HCT116 (cell line): Measurements from ENCODE around the gene MOG. TPM values are rescaled to one million over a fixed set of nuclear protein-coding genes. Genes with fewer than 3 reads are reported as not detected.

ENCODE experiments used
- ATAC-seq: fragments of 200-7000 bp; cut with Tn5 transposase; 2 replicates; pipeline ENCODE4 v1.9.1; 2020; ENCODE audit warnings: mild to moderate bottlenecking, moderate library complexity
- BruUV-seq: library from RNA; stranded (reverse); fragments of 400-500 nt; replicated peaks from 2 replicates; lab custom pipeline; 2021; lab: Mats Ljungman, UMichigan
- CTCF ChIA-PET: fragments of 300-600 bp; sonication (Branson Sonifier 250); formaldehyde crosslinking; loops from one replicate; lab custom pipeline; 2021; ENCODE audit warnings: antibody characterized with exemption; lab: Charles Lee
- POLR2A ChIA-PET: fragments of 300-600, 350-600 bp; sonication (Branson Sonifier 250); formaldehyde crosslinking; loops from one replicate; lab custom pipeline; 2021; ENCODE audit warnings: antibody characterized with exemption; lab: Charles Lee
- RAD21 ChIA-PET, 2 experiments: fragments of 300-600 bp; sonication (Branson Sonifier 250); formaldehyde crosslinking; loops; one replicate each; lab custom pipeline; 2023; ENCODE audit warnings: low total read pairs in 2 of 2; ENCODE audit not compliant: uncharacterized antibody in 2 of 2, unreplicated experiment in 2 of 2, low non-redundant PET in 1 of 2; lab: Charles Lee
- DNase-seq: peaks from one replicate; pipeline ENCODE4 v3.0.0-alpha.2; 2010; ENCODE audit warnings: low read depth, low spot score
- H2AFZ ChIP-seq: fragments of 200-600 bp; shearing (Covaris generic), sonication (generic); 2 replicates; pipeline ENCODE4 v1.6.1; 2017; ENCODE audit warnings: low read depth, mixed run types, mixed read lengths, antibody characterized with exemption, low read length; ENCODE audit not compliant: poor library complexity, severe bottlenecking
- H3K27ac ChIP-seq: 2 replicates; pipeline ENCODE4 v1.5.1; 2012; ENCODE audit warnings: low read depth, low read length
- H3K27me3 ChIP-seq: fragments of 200-600 bp; sonication (generic); 2 replicates; pipeline ENCODE4 v1.6.1; 2016; ENCODE audit warnings: mixed run types, low read length, mixed read lengths; ENCODE audit not compliant: insufficient read depth
- H3K36me3 ChIP-seq, 2 experiments: fragments of 200-500 bp in 1 of 2; fragments of 200-600 bp in 1 of 2; sonication (Bioruptor generic) in 1 of 2; sonication (generic) in 1 of 2; 2 replicates each; pipeline versions ENCODE4 v1.5.1 to v1.6.1; 2014 to 2016; ENCODE audit warnings: low read length in 2 of 2, inconsistent platforms in 1 of 2, mixed read lengths in 1 of 2, mixed run types in 1 of 2; ENCODE audit not compliant: insufficient read depth in 2 of 2, control insufficient read depth in 1 of 2
- H3K4me1 ChIP-seq, 2 experiments: fragments of 200-600 bp in 1 of 2; sonication (generic) in 1 of 2; 2 replicates each; pipeline versions ENCODE4 v1.5.1 to v1.6.1; 2012 to 2017; ENCODE audit warnings: low read length in 2 of 2, inconsistent platforms in 1 of 2, mild to moderate bottlenecking in 1 of 2, mixed read lengths in 1 of 2, mixed run types in 1 of 2, moderate library complexity in 1 of 2; ENCODE audit not compliant: insufficient read depth in 2 of 2, control insufficient read depth in 1 of 2
- H3K4me2 ChIP-seq: fragments of 200-600 bp; sonication (generic); 2 replicates; pipeline ENCODE4 v1.6.1; 2017; ENCODE audit warnings: mixed run types, low read length, mixed read lengths
- H3K4me3 ChIP-seq, 2 experiments: fragments of 200-600 bp in 1 of 2; sonication (generic) in 1 of 2; replicated peaks in 1 of 2; 2 replicates each; pipeline ENCODE4 v1.5.1; 2011 to 2016; ENCODE audit warnings: low read length in 2 of 2, control low read depth in 1 of 2, low read depth in 1 of 2, mild to moderate bottlenecking in 1 of 2, mixed read lengths in 1 of 2, mixed run types in 1 of 2
- H3K79me2 ChIP-seq: fragments of 200-600 bp; sonication (generic); 2 replicates; pipeline ENCODE4 v1.6.1; 2017; ENCODE audit warnings: mild to moderate bottlenecking, mixed run types, low read length, moderate library complexity, mixed read lengths; ENCODE audit not compliant: insufficient read depth
- H3K9ac ChIP-seq: fragments of 200-600 bp; sonication (generic); 2 replicates; pipeline ENCODE4 v1.6.1; 2016; ENCODE audit warnings: low read length, mixed read lengths
- H3K9me2 ChIP-seq: fragments of 200-600 bp; sonication (generic), shearing (Covaris generic); 2 replicates; pipeline ENCODE4 v1.6.1; 2017; ENCODE audit warnings: mixed run types, mild to moderate bottlenecking, moderate library complexity; ENCODE audit not compliant: insufficient read depth
- H3K9me3 ChIP-seq, 2 experiments: fragments of 200-500 bp in 1 of 2; fragments of 200-600 bp in 1 of 2; sonication (Bioruptor generic) in 1 of 2; sonication (generic) in 1 of 2; 2 replicates each; pipeline ENCODE4 v1.6.1; 2014 to 2017; ENCODE audit warnings: low read length in 2 of 2, mixed read lengths in 2 of 2, inconsistent platforms in 1 of 2, low read depth in 1 of 2, mild to moderate bottlenecking in 1 of 2, mixed run types in 1 of 2, moderate library complexity in 1 of 2; ENCODE audit not compliant: control insufficient read depth in 1 of 2, insufficient read depth in 1 of 2
- H4K20me1 ChIP-seq: fragments of 200-600 bp; sonication (generic), shearing (Covaris generic); 2 replicates; pipeline ENCODE4 v1.6.1; 2017; ENCODE audit warnings: mixed run types, mild to moderate bottlenecking, moderate library complexity; ENCODE audit not compliant: insufficient read depth
- ELF1 ChIP-seq: IDR thresholded peaks from 2 replicates; pipeline ENCODE4 v1.6.1; 2012; ENCODE audit warnings: low read depth, borderline replicate concordance
- intact Hi-C: fragments of 100-400 bp; cut with micrococcal nuclease; formaldehyde crosslinking; loops from 2 replicates; pipeline ENCODE4 v1.10.0; 2022
- total RNA-seq: library from RNA; stranded (reverse); gene quantifications from one replicate; pipeline ENCODE4 v1.2.1, GENCODE V29; 2021; ENCODE audit not compliant: unreplicated experiment
- TF ChIP-seq, protein P1 (sequence below): IDR thresholded peaks from 2 replicates; pipeline ENCODE4 v1.6.1; 2011; ENCODE audit warnings: mild to moderate bottlenecking, low read length, moderate library complexity; ENCODE audit not compliant: insufficient replicate concordance; ENCODE audit errors: extremely low read depth
- TF ChIP-seq, protein P2 (sequence below), 3 experiments: fragments of 200-600 bp in 1 of 3; sonication (generic) in 1 of 3; IDR thresholded peaks in 2 of 3; conservative IDR thresholded peaks in 1 of 3; 2 replicates each; pipeline ENCODE4 v1.5.1; 2012 to 2017; ENCODE audit warnings: low read depth in 2 of 3, low read length in 2 of 3, antibody characterized with exemption in 1 of 3, borderline replicate concordance in 1 of 3, control low read depth in 1 of 3, mild to moderate bottlenecking in 1 of 3, mixed read lengths in 1 of 3, mixed run types in 1 of 3, moderate library complexity in 1 of 3; ENCODE audit not compliant: insufficient read depth in 1 of 3

The MOG gene
- total RNA-seq, 1 experiment from 2014 or later = not detected

DNA sequence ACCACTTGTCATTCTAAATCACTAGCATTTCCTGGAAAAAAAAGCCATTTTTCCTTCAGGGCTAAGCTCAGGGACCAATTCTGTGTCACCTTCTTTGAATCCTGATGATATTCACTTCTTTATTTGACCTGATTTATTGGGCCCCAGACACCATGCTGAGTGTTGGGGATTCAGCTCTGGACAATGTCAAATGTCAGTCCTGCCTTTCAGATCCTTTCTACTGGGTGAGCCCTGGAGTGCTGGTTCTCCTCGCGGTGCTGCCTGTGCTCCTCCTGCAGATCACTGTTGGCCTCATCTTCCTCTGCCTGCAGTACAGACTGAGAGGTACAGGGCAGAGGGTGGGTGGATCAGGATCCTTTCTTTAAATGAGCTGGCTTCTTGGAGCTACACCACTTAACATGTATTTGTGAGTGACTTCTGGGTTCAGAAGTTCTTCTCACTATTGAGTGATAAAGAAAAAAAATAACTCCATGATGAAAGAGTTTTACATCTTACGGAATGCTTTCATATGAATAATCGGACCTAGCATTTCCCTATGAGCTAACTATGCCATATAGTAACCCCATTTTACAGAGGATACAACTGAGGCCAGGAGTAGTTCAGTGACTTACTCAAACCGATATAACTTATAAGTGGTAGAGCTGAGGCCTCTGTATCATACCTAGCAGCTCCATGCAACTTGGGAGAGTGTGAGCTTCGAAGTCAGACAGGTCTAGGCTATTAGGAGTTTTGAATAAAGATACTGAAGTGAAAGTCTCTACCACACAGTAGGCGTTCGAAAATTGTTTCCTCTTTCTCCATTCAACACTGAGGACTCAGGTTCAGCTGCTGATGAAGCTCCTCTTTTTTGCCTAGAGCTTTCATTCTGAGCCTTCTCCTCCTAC, 9.3 kb downstream of the MOG start:
- H3K9ac ChIP-seq = no peak overlapping the region
- H3K4me1 ChIP-seq = no peaks in the 10 kb centered on the region
- no peaks in the 10 kb centered on the region for H3K9me2 ChIP-seq
- no peak for ATAC-seq
- H3K27me3 ChIP-seq = no peaks in the 10 kb centered on the region
- BruUV-seq = no TSS peak
- ChIA-PET CTCF (interaction anchor here (0.9 to 6.9 kb wide), 3 partner anchors 12 to 30 kb away, joined by 3 to 70 read pairs (median 21); no protein-coding TSS in a partner anchor), RAD21 (no interaction called here), POLR2A (interaction anchor here (0.8 kb wide), 1 partner anchor 16 kb away, joined by 3 read pairs; no protein-coding TSS in a partner anchor)
- no peak overlapping the region for H3K4me2 ChIP-seq
- no peaks in the 10 kb centered on the region for H3K36me3 ChIP-seq
- no peak overlapping the region for H3K4me3 ChIP-seq
- H3K9me3 ChIP-seq = no peaks in the 10 kb centered on the region
- H3K79me2 ChIP-seq = no peaks in the 10 kb centered on the region
- H4K20me1 ChIP-seq = no peaks in the 10 kb centered on the region
- TF ChIP-seq, protein P1, sequence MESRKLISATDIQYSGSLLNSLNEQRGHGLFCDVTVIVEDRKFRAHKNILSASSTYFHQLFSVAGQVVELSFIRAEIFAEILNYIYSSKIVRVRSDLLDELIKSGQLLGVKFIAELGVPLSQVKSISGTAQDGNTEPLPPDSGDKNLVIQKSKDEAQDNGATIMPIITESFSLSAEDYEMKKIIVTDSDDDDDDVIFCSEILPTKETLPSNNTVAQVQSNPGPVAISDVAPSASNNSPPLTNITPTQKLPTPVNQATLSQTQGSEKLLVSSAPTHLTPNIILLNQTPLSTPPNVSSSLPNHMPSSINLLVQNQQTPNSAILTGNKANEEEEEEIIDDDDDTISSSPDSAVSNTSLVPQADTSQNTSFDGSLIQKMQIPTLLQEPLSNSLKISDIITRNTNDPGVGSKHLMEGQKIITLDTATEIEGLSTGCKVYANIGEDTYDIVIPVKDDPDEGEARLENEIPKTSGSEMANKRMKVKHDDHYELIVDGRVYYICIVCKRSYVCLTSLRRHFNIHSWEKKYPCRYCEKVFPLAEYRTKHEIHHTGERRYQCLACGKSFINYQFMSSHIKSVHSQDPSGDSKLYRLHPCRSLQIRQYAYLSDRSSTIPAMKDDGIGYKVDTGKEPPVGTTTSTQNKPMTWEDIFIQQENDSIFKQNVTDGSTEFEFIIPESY = no peak
- TF ChIP-seq, protein P2, sequence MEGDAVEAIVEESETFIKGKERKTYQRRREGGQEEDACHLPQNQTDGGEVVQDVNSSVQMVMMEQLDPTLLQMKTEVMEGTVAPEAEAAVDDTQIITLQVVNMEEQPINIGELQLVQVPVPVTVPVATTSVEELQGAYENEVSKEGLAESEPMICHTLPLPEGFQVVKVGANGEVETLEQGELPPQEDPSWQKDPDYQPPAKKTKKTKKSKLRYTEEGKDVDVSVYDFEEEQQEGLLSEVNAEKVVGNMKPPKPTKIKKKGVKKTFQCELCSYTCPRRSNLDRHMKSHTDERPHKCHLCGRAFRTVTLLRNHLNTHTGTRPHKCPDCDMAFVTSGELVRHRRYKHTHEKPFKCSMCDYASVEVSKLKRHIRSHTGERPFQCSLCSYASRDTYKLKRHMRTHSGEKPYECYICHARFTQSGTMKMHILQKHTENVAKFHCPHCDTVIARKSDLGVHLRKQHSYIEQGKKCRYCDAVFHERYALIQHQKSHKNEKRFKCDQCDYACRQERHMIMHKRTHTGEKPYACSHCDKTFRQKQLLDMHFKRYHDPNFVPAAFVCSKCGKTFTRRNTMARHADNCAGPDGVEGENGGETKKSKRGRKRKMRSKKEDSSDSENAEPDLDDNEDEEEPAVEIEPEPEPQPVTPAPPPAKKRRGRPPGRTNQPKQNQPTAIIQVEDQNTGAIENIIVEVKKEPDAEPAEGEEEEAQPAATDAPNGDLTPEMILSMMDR (IDR thresholded peaks at IDR 0.05 in 2 of 3, conservative IDR thresholded peaks at IDR 0.05 in 1 of 3; ENCODE audit: borderline replicate concordance in 1 of 3, insufficient read depth in 1 of 3, low read depth in 2 of 3, low read length in 2 of 3) = no peak
- TF ChIP-seq ELF1 = no peak
- H2AFZ ChIP-seq = no peak overlapping the region
- DNase-seq = no peak
- no peak overlapping the region for H3K27ac ChIP-seq
- intact Hi-C loops = no loop called here
